Cardiac septum (tissue), 1 donor: ENCODE data around the gene PARP12. TPM values are rescaled to one million over a fixed set of nuclear protein-coding genes. Genes with fewer than 3 reads are reported as not detected.

Experiments
- DNase-seq: peaks from one replicate; pipeline ENCODE4 v3.0.0-alpha.2; 2020; ENCODE audit warnings: low spot score
- intact Hi-C: fragments of 100-400 bp; cut with DNase I; formaldehyde crosslinking; loops from one replicate; pipeline ENCODE4 v1.14.0; 2022
- total RNA-seq: library from RNA; stranded (reverse); fragmentation: NEBNext Ultra II Directional; extraction: Animal tissue kit (Norgen Biotek cat#: 25700); gene quantifications from one replicate; pipeline ENCODE4 v1.2.1, GENCODE V29; 2021
- donor health status: DM: no; HTN: no; CAD: no.

Gene PARP12
- total RNA-seq, 1 donor from 2014 or later: 12.5 TPM

GRCh38 chr7:140019606-140020005 lies 43.1 kb downstream of the PARP12 start:
- intact Hi-C loops: no loop called here
- no peak for DNase-seq

GRCh38 chr7:140019172-140019571 lies 43.6 kb downstream of the PARP12 start:
- intact Hi-C loops: no loop called here
- DNase-seq: no peak

- DNase-seq: no peak
- intact Hi-C loops: no loop called here
Observed at GRCh38 chr7:140018125-140019043, 44.4 kb downstream of the PARP12 start.

- no peak for DNase-seq
- intact Hi-C loops: no loop called here
Observed at GRCh38 chr7:140017543-140017942, 45.2 kb downstream of the PARP12 start.

- no peak for DNase-seq
- intact Hi-C loops: no loop called here
Observed at GRCh38 chr7:140017034-140017433, 45.7 kb downstream of the PARP12 start.

- DNase-seq: no peak
- intact Hi-C loops: no loop called here
Observed at GRCh38 chr7:140016540-140016939, 46.2 kb downstream of the PARP12 start.

- intact Hi-C loops: no loop called here
- DNase-seq: no peak
Observed at GRCh38 chr7:140015471-140015970, 47.2 kb downstream of the PARP12 start.

- no peak for DNase-seq
- intact Hi-C loops: no loop called here
Observed at GRCh38 chr7:140014123-140014522, 48.6 kb downstream of the PARP12 start.

GRCh38 chr7:140013676-140014075 lies 49.1 kb downstream of the PARP12 start:
- no peak for DNase-seq
- intact Hi-C loops: no loop called here

- intact Hi-C loops: no loop called here
- peak; percentile 26 for DNase-seq
Observed at GRCh38 chr7:140010194-140010895, 52.4 kb downstream of the PARP12 start.

GRCh38 chr7:140009735-140010134 lies 53.0 kb downstream of the PARP12 start:
- intact Hi-C loops: no loop called here
- peak; percentile 67 for DNase-seq

- DNase-seq: peak; percentile 46
- intact Hi-C loops: no loop called here
Observed at GRCh38 chr7:140008755-140009610, 53.8 kb downstream of the PARP12 start.

GRCh38 chr7:140007051-140007690 lies 55.6 kb downstream of the PARP12 start:
- intact Hi-C loops: no loop called here

GRCh38 chr7:140006600-140006999 lies 56.2 kb downstream of the PARP12 start:
- intact Hi-C loops: no loop called here
- no peak for DNase-seq

More at GRCh38 chr7:140007051-140007690, 55.6 kb downstream of the PARP12 start:
- DNase-seq: peak; percentile 53

- DNase-seq: peak; percentile 73
- intact Hi-C loops: no loop called here
Observed at GRCh38 chr7:140005754-140006503, 56.8 kb downstream of the PARP12 start.

- no peak for DNase-seq
- intact Hi-C loops: no loop called here
Observed at GRCh38 chr7:140005341-140005740, 57.4 kb downstream of the PARP12 start.

GRCh38 chr7:140004672-140005071 lies 58.1 kb downstream of the PARP12 start:
- DNase-seq: no peak

GRCh38 chr7:140003913-140004382 lies 58.8 kb downstream of the PARP12 start:
- DNase-seq: no peak
- intact Hi-C loops: loop anchor here (2.0 to 5.0 kb wide), 5 partner anchors 227 to 502 kb away; partner anchors contain the start of gene HIPK2

More at GRCh38 chr7:140004672-140005071, 58.1 kb downstream of the PARP12 start:
- intact Hi-C loops: loop anchor here (5.0 kb wide), 4 partner anchors 227 to 502 kb away; partner anchors contain the start of gene HIPK2
